Measurements from ENCODE around the gene DCTN3. TPM values are rescaled to one million over a fixed set of nuclear protein-coding genes. Genes with fewer than 3 reads are reported as not detected.

Gene DCTN3
- polyA plus RNA-seq, 1 experiment = 149 TPM

DNA sequence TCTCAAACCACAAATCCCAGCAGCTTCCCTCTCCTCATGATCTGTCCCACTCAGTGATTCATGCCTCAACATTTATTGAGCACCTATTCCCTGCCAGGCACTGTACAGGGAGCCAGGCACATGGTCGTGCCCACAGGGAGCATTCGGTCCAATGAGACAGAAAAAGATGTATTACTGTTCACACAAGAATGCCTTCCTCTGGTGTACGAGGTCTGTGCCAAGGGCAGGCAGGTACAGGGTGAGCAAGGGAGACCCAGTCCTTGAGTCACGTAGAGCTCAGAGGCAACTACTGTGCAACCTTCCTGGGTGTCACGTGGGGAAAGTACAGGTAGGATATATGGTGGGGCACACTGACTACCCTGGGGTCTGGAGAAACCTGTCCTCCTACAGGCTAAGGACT, 35.3 kb downstream of the DCTN3 start:
- no peak for DNase-seq (ENCODE audit: low read depth)
- POLR2A ChIA-PET = no interaction called here
- H3K36me3 ChIP-seq (ENCODE audit: control insufficient read depth, insufficient read depth, low read length) = no peaks in the 10 kb centered on the region
- H3K4me3 ChIP-seq (ENCODE audit: low read depth, low read length) = no peak overlapping the region
- peaks cover 35% of the 10 kb centered on the region for H3K27me3 ChIP-seq (ENCODE audit: control insufficient read depth, insufficient read depth, low read length)
- CTCF ChIA-PET = interaction anchor here (0.6 to 1.8 kb wide), 3 partner anchors 19 to 37 kb away, joined by 3 to 4 read pairs (median 4); no protein-coding TSS in a partner anchor
- TF ChIP-seq, protein P1, sequence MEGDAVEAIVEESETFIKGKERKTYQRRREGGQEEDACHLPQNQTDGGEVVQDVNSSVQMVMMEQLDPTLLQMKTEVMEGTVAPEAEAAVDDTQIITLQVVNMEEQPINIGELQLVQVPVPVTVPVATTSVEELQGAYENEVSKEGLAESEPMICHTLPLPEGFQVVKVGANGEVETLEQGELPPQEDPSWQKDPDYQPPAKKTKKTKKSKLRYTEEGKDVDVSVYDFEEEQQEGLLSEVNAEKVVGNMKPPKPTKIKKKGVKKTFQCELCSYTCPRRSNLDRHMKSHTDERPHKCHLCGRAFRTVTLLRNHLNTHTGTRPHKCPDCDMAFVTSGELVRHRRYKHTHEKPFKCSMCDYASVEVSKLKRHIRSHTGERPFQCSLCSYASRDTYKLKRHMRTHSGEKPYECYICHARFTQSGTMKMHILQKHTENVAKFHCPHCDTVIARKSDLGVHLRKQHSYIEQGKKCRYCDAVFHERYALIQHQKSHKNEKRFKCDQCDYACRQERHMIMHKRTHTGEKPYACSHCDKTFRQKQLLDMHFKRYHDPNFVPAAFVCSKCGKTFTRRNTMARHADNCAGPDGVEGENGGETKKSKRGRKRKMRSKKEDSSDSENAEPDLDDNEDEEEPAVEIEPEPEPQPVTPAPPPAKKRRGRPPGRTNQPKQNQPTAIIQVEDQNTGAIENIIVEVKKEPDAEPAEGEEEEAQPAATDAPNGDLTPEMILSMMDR (IDR thresholded peaks at IDR 0.05; ENCODE audit: insufficient read depth, low read depth, low read length) = no peak

DNA sequence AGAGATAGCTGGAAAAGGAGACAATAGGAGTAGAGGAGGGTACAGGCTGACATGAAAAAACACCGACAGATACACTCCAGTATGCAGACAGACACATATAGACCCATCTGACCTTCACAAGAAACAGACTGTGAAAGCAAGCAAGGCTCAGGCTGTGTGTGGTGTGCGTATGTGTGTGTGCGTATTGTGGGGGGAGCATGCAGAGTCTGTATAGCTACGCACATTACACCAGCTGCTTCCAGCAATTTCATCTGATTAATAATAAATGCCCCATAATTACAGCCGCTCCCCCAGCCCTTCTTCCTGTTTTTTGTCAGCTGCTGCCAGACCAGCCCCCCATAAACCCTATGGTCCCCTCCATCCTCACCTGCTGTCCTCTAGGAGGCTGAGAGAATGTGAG, 37.5 kb downstream of the DCTN3 start:
- TF ChIP-seq, protein P1 (IDR thresholded peaks at IDR 0.05; ENCODE audit: insufficient read depth, low read depth, low read length) = no peak
- CTCF ChIA-PET = interaction anchor here (0.6 to 6.9 kb wide), 5 partner anchors 9 to 35 kb away, joined by 3 to 52 read pairs (median 4); no protein-coding TSS in a partner anchor
- POLR2A ChIA-PET = no interaction called here
- Histone ChIP-seq H3K4me3 (ENCODE audit: low read depth, low read length) (no peak overlapping the region), H3K27me3 (ENCODE audit: control insufficient read depth, insufficient read depth, low read length) (peaks cover 33% of the 10 kb centered on the region), H3K36me3 (ENCODE audit: control insufficient read depth, insufficient read depth, low read length) (no peaks in the 10 kb centered on the region)
- no peak for DNase-seq (ENCODE audit: low read depth)

DNA sequence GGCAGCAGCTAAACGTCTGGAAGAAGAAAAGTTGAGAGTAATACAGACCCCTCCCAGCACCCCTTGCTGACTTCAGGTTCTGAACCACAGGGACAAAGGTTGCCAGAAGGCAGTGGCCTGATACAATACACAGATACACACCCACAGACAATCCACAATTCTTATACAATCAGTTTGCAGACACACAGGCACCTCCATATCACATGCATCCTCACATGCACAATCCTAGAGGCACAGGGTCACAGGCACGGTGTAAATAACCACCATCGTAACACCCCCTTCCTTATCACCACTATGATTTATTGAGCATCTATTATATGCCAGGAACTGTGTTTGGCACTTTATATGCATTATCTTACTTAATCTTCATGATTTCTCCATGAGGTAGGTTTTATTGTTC, 39.0 kb downstream of the DCTN3 start:
- H3K4me3 ChIP-seq (ENCODE audit: low read depth, low read length) = no peak overlapping the region
- POLR2A ChIA-PET = no interaction called here
- H3K27me3 ChIP-seq (ENCODE audit: control insufficient read depth, insufficient read depth, low read length) = peaks cover 32% of the 10 kb centered on the region
- DNase-seq (ENCODE audit: low read depth) = no peak
- CTCF ChIA-PET = interaction anchor here (0.6 to 6.9 kb wide), 3 partner anchors 11 to 34 kb away, joined by 3 to 52 read pairs (median 4); no protein-coding TSS in a partner anchor
- H3K36me3 ChIP-seq (ENCODE audit: control insufficient read depth, insufficient read depth, low read length) = no peaks in the 10 kb centered on the region
- TF ChIP-seq, protein P1 (IDR thresholded peaks at IDR 0.05; ENCODE audit: insufficient read depth, low read depth, low read length) = no peak

DNA sequence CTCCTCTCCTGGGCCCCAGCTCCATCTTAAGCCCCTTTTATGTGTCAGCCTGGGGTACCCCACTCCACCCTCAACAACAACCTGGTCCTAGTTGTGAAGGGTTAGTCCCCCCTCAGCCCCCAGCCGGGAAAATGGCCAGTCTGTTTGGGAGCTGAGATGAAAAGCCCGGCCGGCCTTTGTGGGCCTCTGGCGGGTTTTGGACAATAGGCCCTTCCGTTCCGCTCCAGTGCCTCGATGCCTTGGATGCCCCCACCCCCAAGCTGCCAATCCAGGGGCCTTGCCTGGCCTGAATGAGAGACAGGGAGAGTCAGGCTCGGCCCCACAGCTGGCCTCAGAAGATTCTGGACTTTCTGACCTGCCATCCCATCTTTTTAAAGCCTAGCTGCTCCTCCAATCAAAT, 39.9 kb downstream of the DCTN3 start:
- ChIA-PET CTCF (interaction anchor here (1.6 to 6.9 kb wide), 2 partner anchors 12 to 32 kb away, joined by 7 to 52 read pairs; no protein-coding TSS in a partner anchor), POLR2A (no interaction called here)
- Histone ChIP-seq H3K27me3 (ENCODE audit: control insufficient read depth, insufficient read depth, low read length) (peaks cover 35% of the 10 kb centered on the region), H3K36me3 (ENCODE audit: control insufficient read depth, insufficient read depth, low read length) (no peaks in the 10 kb centered on the region), H3K4me3 (ENCODE audit: low read depth, low read length) (no peak overlapping the region)
- no peak for DNase-seq (ENCODE audit: low read depth)
- TF ChIP-seq, protein P1 (IDR thresholded peaks at IDR 0.05; ENCODE audit: insufficient read depth, low read depth, low read length) = no peak

DNA sequence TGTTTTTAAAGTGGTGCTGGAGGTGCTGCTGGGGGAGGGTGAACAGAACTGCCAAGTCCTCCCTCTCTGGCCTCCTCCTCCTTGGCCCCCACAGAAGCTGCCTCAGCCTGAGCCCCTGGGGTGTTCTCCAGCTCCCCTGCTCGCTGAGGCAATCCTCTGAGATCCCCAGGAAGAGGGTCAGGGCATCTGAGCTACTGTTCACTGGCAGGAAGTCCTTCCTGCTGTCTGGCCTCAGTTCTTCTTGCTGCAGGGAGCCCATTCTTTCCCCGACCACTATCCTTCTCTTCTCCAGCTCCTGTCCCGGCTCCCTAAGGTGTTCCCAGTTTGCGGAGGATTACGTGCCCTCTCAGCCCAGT, 40.5 kb downstream of the DCTN3 start:
- CTCF ChIA-PET = interaction anchor here (1.6 to 6.9 kb wide), 2 partner anchors 12 to 32 kb away, joined by 7 to 52 read pairs; no protein-coding TSS in a partner anchor
- POLR2A ChIA-PET = no interaction called here

More for the DNA sequence above, 40.5 kb downstream of the DCTN3 start:
- Histone ChIP-seq H3K4me3 (ENCODE audit: low read depth, low read length) (no peak overlapping the region), H3K27me3 (ENCODE audit: control insufficient read depth, insufficient read depth, low read length) (peaks cover 38% of the 10 kb centered on the region), H3K36me3 (ENCODE audit: control insufficient read depth, insufficient read depth, low read length) (no peaks in the 10 kb centered on the region)
- TF ChIP-seq, protein P1 (IDR thresholded peaks at IDR 0.05; ENCODE audit: insufficient read depth, low read depth, low read length) = no peak
- DNase-seq (ENCODE audit: low read depth) = no peak
